Activated gamma-delta T cell treated with anti-CD3 and anti-CD28 coated beads, Interleukin-2, amount 50 U/mL, for 16 hours (primary cell): ENCODE results near the gene HEPHL1.
"Not testable (repeated sequence)": the region's sequence is repeated elsewhere in the genome, so short reads cannot be mapped to it uniquely, and the experiment has no call there.

Experiments
- DNase-seq: peaks from one replicate; pipeline ENCODE4 v3.0.0-alpha.2; 2020; ENCODE audit warnings: low read depth

HEPHL1 gene

GRCh38 chr11:94090401-94090800 is 69.2 kb downstream of the HEPHL1 start:
- no peak for DNase-seq

GRCh38 chr11:94091091-94091490 is 69.9 kb downstream of the HEPHL1 start:
- no peak for DNase-seq

- DNase-seq = no peak
Observed at GRCh38 chr11:94100253-94100652, 79.1 kb downstream of the HEPHL1 start.

- no peak for DNase-seq
Observed at GRCh38 chr11:94103471-94103870, 82.3 kb downstream of the HEPHL1 start.

- no peak for DNase-seq
Observed at GRCh38 chr11:94104734-94105133, 83.6 kb downstream of the HEPHL1 start.

- DNase-seq = no peak
Observed at GRCh38 chr11:94106716-94107115, 85.6 kb downstream of the HEPHL1 start.

- no peak for DNase-seq
Observed at GRCh38 chr11:94107363-94107762, 86.2 kb downstream of the HEPHL1 start.

GRCh38 chr11:94111241-94111640 is 90.1 kb downstream of the HEPHL1 start:
- DNase-seq = no peak

- DNase-seq = no peak
Observed at GRCh38 chr11:94111660-94112059, 90.5 kb downstream of the HEPHL1 start.

GRCh38 chr11:94112206-94112953 is 91.2 kb downstream of the HEPHL1 start:
- no peak for DNase-seq

GRCh38 chr11:94117197-94117574 is 96.0 kb downstream of the HEPHL1 start:
- no peak for DNase-seq

- DNase-seq = no peak
Observed at GRCh38 chr11:94117871-94118270, 96.7 kb downstream of the HEPHL1 start.

GRCh38 chr11:94119676-94120075 is 98.5 kb downstream of the HEPHL1 start:
- DNase-seq = not testable (repeated sequence)

GRCh38 chr11:94120516-94120915 is 99.4 kb downstream of the HEPHL1 start:
- DNase-seq = not testable (repeated sequence)

- no peak for DNase-seq
Observed at GRCh38 chr11:94120946-94121345, 99.8 kb downstream of the HEPHL1 start.

GRCh38 chr11:94125407-94126115 is 104.4 kb downstream of the HEPHL1 start:
- no peak for DNase-seq

- no peak for DNase-seq
Observed at GRCh38 chr11:94127638-94128037, 106.5 kb downstream of the HEPHL1 start.

- no peak for DNase-seq
Observed at GRCh38 chr11:94128291-94128745, 107.2 kb downstream of the HEPHL1 start.

GRCh38 chr11:94128746-94129511 is 107.8 kb downstream of the HEPHL1 start, which contains the start of gene PANX1:
Gene PANX1 (plus strand): TSS chr11:94128841. CDS start chr11:94129313, 472 bp downstream.
- peak; percentile 62 for DNase-seq

GRCh38 chr11:94129512-94130297 is 108.6 kb downstream of the HEPHL1 start:
- DNase-seq = no peak

GRCh38 chr11:94130298-94131046 is 109.3 kb downstream of the HEPHL1 start:
- DNase-seq = no peak
